OCI-LY1 (cell line): ENCODE measurements around the gene PSPN.

Experiments
- EZH2 ChIP-seq: fragments of 200-600 bp; sonication (generic), shearing (Covaris generic); IDR thresholded peaks from 2 replicates; pipeline ENCODE4 v1.8.0; 2017; ENCODE audit warnings: borderline replicate concordance, mixed run types, mild to moderate bottlenecking, antibody characterized with exemption, low read length, moderate library complexity, mixed read lengths
- TF ChIP-seq, protein P1 (sequence below): fragments of 200-600 bp; sonication (generic), shearing (Covaris generic); IDR thresholded peaks from 2 replicates; pipeline ENCODE4 v1.5.1; 2017; ENCODE audit warnings: mild to moderate bottlenecking, antibody characterized with exemption, low read length, moderate library complexity, mixed read lengths

DNA sequence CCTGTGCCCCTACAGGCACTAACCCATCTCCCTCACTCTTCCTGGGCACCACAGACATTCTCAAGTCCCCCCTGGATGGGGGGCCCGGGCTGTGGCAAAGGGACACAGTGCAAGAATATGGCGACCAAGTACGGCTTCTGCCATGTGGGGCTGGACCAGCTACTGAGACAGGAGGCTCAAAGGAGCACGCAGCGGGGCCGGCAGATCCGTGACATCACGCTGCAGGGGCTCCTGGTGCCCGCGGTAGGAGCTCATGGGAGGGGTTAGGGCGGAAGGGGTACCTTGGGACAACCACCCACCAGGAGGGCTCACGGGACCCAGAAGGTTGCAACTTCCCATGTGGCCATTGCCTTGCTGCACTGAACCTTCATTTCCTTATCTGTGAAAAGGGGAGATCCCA lies 20.6 kb upstream of the PSPN start:
- TF ChIP-seq, protein P1, sequence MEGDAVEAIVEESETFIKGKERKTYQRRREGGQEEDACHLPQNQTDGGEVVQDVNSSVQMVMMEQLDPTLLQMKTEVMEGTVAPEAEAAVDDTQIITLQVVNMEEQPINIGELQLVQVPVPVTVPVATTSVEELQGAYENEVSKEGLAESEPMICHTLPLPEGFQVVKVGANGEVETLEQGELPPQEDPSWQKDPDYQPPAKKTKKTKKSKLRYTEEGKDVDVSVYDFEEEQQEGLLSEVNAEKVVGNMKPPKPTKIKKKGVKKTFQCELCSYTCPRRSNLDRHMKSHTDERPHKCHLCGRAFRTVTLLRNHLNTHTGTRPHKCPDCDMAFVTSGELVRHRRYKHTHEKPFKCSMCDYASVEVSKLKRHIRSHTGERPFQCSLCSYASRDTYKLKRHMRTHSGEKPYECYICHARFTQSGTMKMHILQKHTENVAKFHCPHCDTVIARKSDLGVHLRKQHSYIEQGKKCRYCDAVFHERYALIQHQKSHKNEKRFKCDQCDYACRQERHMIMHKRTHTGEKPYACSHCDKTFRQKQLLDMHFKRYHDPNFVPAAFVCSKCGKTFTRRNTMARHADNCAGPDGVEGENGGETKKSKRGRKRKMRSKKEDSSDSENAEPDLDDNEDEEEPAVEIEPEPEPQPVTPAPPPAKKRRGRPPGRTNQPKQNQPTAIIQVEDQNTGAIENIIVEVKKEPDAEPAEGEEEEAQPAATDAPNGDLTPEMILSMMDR, result no peak
- no peak for TF ChIP-seq EZH2
